Smooth muscle cell of the coronary artery (primary cell): ENCODE data around the gene ADAMTS8. TPM values are rescaled to one million over a fixed set of nuclear protein-coding genes. Genes with fewer than 3 reads are reported as not detected.

Experiments used
- total RNA-seq: library from RNA; depleted of rRNA; stranded (reverse); fragments of >200 nt; gene quantifications from 2 replicates; pipeline ENCODE4 v1.2.3, GENCODE V29; 2014; ENCODE audit warnings: low replicate concordance

The ADAMTS8 gene, protein sequence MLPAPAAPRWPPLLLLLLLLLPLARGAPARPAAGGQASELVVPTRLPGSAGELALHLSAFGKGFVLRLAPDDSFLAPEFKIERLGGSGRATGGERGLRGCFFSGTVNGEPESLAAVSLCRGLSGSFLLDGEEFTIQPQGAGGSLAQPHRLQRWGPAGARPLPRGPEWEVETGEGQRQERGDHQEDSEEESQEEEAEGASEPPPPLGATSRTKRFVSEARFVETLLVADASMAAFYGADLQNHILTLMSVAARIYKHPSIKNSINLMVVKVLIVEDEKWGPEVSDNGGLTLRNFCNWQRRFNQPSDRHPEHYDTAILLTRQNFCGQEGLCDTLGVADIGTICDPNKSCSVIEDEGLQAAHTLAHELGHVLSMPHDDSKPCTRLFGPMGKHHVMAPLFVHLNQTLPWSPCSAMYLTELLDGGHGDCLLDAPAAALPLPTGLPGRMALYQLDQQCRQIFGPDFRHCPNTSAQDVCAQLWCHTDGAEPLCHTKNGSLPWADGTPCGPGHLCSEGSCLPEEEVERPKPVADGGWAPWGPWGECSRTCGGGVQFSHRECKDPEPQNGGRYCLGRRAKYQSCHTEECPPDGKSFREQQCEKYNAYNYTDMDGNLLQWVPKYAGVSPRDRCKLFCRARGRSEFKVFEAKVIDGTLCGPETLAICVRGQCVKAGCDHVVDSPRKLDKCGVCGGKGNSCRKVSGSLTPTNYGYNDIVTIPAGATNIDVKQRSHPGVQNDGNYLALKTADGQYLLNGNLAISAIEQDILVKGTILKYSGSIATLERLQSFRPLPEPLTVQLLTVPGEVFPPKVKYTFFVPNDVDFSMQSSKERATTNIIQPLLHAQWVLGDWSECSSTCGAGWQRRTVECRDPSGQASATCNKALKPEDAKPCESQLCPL
- total RNA-seq = 0.23 and 3.2 TPM in 2 replicates

DNA sequence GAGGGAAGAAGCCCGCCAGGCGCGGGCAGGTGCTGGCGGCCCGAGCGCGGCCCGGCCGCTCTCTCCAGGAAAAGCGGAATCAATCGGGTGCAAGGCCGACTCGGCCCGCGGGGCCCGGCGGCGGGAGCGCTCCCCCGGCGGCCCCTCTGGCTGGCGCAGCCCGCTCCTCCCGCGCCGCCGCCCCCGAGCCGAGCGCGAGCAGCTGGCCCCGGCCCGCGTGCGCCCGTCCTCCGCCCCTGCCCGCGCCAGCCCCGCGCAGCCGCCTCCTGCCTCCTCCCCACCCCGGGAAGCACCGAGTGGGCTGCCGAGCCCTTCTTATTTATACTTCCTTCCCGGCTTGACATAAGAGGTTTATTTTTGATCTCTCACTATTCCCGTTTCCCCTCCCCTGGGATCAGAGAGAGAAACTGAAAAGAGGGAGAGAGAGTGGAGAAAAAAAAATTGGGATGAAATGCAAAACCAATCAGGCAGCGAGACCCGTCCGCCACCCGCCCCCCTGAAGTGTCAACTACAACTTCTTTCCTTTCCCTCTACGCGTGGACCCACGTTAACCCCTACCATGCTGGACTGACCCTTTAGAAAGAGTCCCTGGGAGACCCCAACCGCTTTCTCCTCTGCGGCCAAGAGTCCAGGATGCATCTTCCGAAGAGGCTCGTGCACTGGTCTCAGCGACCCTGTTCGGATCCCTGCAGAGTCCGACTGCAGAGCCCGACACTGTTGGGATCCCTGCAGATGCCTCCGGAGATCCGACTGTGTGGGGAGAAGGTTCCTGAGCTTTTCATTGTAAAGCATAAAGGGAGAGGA lies at the start of gene ADAMTS8:
TSS of gene ADAMTS8 (minus strand) at position 294 of the 804 bp plus-strand sequence. CDS start 323 bp downstream, outside the sequence.

DNA sequence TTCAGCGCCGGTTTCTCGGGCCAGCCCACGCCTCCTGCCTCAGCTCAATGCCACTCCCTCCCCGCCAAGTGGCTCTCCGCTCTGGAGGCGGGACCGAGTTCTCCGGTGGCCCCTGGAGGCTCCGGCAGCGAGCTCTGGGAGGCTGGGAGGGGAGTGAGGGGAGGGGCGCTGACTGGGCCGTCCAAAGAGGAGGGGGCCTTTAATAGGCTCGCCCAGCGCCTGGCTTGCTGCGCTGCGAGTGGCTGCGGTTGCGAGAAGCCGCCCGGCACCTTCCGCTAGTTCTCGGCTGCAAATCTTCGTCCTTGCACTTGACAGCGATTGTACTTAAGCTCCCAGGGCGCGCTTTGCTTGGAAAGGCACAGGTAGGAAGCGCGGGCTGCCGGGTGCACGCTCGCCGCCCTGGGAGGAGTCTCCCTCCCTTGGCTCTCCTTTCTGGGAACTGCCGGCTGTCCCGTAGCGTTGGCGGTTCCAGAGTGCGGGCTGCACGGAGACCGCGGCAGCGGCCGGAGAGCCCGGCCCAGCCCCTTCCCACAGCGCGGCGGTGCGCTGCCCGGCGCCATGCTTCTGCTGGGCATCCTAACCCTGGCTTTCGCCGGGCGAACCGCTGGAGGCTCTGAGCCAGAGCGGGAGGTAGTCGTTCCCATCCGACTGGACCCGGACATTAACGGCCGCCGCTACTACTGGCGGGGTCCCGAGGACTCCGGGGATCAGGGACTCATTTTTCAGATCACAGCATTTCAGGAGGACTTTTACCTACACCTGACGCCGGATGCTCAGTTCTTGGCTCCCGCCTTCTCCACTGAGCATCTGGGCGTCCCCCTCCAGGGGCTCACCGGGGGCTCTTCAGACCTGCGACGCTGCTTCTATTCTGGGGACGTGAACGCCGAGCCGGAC lies 20.3 kb upstream of the ADAMTS8 start, which contains the start of gene ADAMTS15:
TSS of gene ADAMTS15 (plus strand) at position 230 of the 894 bp plus-strand sequence. CDS start at position 559, 329 bp downstream.

Other genes starting within 250 kb of the ADAMTS8 start
- gene ZBTB44, start 113.7 kb downstream of the ADAMTS8 start, total RNA-seq = 20.6 and 43.5 TPM in 2 replicates
- 27.0 and 42.8 TPM in 2 replicates for gene ADAMTS15, start 20.0 kb upstream of the ADAMTS8 start, total RNA-seq